GM21381 (cell line): ENCODE data around the gene SYTL1.

Source experiments
- ATAC-seq: cut with Tn5 transposase; IDR thresholded peaks from one replicate; pipeline ENCODE4 v1.9.1; 2021; ENCODE audit warnings: mild to moderate bottlenecking, moderate library complexity; ENCODE audit not compliant: unreplicated experiment

Gene SYTL1

DNA sequence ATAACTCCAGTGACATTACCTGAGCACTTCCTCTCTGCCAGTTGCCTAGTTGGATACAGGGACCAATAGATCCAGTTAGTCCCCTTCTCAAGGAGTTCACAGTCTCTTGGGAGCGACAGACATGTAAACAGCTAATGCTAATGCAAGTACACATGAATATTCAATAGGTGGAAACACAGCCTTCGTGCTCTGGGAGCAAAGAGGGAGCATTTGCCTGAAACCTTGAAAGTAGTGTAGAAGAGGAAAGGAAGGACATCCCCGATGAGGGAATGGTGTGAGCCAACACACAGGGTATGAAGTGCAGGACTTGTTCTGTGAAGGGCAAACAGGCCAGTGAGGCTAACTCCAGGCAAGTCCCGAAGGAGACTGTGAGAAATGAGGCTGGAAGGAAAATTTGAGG lies 23.7 kb upstream of the SYTL1 start:
- ATAC-seq: no peak

DNA sequence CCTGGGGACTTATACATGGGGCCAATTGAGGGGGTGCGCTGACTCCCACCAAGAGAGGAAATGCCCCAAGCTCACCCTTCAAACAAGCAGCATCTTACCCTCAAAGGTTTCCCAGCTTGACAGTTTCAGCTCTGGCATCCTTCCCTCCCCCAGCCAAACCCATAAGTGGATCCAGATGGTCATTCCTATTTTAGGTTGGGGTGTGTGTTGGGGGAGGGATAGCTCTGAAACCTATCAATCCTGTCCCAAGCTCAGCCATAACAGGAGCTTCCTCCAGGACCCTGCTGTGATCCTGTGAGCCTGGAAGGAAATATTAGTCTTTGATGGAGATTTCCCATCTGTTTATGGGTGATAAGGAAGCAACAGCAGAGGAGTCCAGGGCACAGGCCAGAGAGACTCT lies 23.2 kb upstream of the SYTL1 start:
- ATAC-seq: no peak

DNA sequence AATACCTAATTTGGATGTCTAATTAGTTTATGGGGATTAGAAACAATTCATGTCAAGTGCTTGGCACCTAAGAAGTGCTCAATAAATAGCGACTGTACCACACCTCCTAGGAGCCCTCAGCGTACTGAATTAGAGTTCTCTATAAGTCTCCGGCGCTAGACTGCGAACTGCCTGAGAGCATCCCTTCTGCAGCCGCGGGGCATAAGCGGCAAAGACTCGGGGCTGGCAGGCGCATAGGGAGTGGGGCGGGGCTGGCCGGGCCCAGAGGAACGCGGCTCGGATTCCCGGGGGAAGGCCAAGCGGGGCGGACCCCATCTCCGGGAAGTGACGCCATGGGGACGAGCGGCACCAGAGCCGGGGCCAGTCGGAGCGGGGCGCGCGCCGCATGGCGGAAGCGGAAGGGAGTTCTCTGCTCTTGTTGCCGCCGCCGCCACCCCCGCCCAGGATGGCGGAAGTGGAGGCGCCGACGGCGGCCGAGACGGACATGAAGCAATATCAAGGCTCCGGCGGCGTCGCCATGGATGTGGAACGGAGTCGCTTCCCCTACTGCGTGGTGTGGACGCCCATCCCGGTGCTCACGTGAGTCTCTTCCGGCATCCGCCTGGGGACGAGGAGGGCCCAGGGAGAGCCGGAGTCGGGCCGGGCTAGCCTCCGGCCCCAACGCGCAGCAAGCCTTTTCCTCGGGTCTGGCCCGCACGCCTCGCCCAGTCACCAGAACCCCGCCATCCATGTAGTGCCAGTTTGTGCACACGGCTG lies 19.8 kb upstream of the SYTL1 start, which contains the start of gene TMEM222:
Gene TMEM222, plus strand, starts transcription at position 351 of the 756 bp plus-strand sequence. Its CDS starts 35 bp downstream, at position 386.
- ATAC-seq: peak; percentile 93

DNA sequence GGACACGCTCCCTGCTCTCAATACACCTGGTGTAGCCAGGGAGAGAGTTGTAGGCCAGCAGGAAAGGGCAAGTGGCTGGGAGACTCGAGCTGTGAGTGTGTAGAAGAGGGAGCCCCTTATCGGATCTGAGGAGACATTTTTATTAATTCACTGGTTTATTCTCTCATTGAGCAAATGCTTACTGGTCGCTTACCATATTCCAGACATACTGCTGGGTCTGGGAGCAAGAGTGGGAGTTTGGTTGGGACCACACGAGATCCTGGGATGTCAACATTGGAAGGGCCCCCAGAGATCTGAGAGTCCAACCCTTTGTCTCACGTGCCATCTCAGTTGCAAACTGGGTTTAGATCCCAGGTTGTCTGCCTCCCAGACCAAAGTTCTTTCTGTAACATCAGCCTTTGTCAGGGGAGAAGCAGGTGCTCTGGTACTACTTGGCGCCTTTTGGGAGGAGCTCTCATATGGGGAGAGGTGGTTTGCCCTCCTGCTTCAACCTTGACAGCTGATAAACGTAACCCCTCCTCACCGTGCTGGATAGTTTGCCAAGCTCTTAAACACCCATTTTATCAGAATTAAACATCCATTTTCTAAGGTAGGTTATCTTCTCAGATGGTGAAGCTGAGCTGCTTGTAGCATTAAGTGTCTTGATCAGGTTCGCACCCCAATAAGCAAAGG lies 19.1 kb upstream of the SYTL1 start:
- ATAC-seq: no peak

DNA sequence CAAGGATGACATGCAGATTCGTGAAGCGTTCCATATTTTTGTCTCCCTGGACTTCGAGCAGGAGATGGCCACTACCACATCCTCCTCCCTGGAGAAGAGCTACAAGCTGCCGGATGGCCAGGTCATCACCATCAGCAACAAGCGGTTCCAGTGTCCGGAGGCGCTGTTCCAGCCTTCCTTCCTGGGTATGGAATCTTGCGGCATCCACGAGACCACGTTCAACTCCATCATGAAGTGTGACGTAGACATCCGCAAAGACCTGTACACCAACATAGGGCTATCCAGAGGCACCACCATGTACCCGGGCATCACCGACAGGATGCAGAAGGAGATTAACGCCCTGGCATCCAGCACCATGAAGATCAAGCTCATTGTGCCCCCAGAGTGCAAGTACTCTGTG lies 16.5 kb upstream of the SYTL1 start:
- no peak for ATAC-seq

DNA sequence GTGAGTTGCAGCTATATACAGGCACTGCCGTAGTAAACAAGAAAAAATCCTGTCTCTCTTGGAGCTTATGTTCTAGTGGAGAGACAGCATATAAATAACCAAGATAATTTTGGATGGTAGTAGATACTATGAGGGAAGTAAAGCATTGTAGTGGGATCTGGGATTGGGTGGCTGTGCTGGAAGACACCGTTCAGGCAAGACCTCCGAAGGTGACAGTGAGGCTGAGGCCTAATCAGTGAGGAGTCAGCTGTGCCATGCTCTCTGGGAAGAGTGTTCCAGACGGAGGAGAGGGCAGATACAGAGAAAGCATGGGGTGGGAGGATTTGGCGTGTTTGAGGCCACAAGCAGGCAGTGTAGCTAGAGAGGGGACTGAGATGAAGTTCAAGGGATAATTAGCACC lies 13.9 kb upstream of the SYTL1 start:
- ATAC-seq: no peak

DNA sequence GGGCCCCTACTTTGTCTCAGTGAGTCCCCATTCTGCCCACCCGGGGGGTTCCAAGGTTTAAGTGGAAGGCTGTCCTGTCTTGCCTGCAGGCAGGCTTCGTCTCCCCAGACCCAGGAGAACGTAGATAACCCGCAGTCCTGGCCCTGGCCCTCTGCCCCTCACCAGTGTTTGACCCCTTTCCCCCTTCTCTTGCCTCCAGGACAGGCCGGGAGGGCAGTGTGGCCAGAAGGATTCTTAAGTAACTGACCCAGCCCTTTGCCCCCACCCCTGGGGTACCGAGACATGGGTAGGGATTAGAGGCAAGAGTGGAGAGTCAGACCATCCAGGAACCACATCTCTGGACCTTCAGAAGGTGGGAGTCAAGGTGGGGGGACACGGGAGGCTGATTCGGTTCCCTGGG lies 11.0 kb upstream of the SYTL1 start:
- no peak for ATAC-seq

DNA sequence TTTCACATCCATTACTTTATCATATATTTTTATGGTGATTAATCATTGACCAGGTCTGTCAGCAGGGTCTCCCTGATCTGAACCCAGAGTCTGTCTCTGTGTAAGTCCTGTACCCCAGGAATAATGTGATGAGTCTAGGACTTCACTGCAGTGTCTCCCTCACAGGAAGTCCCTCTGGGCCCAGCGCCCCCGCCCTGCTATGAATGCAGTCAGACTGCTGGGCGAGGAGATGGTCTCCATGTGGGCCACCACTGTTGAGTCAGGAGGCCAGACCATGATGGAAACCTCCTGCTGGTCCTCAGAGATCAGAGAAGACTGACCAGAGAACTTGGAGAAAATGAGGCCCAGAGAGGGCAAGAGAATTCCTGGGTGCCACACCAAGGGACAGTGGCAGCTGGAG lies 10.4 kb upstream of the SYTL1 start:
- ATAC-seq: no peak

DNA sequence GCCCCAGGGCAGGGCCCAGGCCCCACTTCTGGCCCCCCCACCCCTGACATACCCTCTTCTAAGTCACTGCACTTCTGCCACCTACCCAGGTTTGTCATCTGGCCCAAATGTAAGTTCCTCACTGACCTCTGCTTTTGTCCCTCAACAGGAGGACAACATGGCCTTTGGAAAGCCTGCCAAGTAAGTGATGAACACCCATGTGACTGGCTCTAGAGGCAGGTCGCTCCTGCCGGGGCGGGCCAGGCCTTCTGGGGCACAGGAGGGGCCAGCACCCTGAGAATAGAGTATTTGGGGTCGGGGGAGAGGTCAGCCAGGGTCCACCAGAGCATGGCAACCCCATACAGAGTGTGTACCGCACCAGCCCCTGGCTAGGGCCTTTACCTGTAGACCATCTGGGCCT lies 9.9 kb upstream of the SYTL1 start:
- ATAC-seq: no peak

DNA sequence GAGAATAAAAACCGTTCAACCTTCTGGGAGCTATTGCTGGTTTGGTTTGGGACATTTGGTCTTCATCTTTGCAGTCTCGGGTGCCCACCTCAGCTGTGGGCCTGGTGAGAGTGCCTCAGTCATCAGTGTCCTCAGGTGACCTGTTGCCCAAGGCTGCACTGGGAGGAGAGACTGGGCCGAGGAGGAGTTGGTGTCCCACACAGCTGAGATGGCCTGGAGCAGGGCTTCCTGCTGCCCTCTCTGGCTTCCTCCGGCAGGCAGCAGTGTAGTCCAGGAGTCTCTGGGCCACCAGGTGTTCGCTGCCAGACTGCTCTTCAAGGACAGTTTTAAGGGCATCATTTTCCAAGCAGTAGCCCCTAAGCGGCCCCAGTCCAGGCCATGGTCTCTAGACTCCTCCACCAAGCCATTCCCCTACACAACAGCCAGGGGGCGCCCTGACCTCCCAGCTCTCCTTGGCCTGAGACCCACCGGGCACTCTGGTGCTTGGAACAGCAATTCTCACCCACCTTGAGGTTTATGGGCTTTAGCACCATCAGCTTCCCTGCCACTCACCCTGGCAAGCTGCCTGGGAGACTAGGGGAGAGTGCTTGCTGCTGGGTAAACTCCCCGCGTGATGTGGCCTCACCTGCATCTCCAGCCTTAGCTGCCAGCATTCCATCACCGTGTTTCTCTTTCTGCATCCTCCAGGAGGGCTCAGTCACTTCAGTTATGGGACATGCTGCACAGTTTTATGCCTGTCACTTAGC lies 9.1 kb upstream of the SYTL1 start:
- no peak for ATAC-seq

DNA sequence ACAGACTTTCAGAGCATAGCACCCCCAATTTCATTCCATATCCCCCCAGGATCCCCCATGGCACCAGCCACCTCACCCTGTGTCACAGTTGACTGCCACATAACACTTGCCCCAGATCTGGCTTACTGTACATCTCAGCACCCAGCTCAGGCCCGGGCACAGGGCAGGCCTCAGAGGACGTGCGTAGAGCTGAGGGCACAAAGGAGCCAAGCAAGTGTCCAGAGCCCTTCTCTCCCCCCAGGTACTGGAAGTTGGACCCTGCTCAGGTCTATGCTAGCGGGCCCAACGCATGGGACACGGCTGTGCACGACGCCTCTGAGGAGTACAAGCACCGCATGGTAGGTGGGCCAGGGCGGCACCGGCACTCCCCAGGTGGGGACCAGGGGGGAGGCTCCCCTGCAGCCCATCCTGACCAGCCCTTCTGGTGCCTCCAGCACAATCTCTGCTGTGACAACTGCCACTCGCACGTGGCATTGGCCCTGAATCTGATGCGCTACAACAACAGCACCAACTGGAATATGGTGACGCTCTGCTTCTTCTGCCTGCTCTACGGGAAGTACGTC lies 8.0 kb upstream of the SYTL1 start:
- no peak for ATAC-seq

DNA sequence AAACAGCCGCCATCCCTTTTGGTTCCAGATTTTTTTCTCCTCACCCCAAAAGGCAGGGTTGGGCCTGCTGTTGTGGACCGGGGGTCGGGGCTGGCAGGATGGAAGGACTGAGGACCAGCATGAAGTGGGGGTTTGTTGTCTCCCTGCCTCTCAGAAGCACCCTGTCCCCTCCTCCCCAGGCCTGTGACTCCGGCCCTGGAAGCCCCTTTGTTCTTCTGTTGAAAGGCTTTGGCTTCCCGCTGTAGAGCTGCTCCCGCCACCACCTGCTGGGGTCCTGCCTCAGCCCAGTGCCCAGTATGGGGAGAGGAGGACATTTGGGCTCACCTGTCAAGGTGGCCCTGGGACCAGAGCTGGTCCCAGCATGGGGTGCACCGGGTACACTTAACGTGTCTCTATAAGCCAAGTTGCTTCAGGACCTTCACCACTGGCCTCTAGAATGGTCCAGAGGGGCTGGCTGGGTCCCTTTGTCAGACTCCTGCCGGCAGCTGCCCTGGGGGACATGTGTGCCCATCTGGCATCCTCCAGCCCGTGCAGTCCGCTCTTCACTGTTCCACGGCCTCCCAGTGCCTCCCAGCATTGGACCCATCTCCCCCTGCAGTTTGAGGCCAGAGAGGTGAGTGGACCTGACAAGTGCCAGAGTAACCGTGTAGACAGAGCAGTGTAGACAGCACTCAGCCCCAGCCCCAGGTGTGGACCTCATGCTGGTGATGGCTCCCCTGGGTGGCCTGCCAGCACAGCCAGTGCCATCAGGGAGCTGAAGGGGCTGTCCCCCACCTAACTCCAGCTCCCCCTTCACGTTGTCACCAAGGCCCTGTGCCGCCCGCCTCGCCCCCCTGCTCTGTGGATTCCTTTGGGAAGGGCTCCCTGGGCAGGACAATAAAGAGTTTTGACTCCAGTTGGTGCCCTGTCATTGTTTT lies 6.1 kb upstream of the SYTL1 start:
- no peak for ATAC-seq

DNA sequence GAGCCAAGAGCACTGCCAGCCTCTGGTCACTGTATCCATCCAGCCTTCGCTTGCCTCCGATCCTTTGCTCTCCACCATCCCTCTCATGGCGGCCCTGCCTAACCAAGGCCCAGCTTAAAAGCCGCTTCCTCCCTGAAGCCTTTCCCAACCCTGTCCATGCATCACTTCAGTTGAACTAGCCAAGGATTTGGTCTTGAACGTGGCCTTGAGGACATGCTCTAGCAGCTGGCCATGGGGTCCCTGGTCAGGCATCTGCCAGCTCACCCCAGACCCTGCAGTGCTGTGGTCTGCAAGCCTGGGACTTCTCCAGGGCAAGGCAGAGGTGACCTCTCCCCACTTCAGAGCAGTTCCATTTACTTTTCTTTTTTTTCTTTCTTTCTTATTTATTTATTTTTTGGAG lies 5.1 kb upstream of the SYTL1 start:
- no peak for ATAC-seq

DNA sequence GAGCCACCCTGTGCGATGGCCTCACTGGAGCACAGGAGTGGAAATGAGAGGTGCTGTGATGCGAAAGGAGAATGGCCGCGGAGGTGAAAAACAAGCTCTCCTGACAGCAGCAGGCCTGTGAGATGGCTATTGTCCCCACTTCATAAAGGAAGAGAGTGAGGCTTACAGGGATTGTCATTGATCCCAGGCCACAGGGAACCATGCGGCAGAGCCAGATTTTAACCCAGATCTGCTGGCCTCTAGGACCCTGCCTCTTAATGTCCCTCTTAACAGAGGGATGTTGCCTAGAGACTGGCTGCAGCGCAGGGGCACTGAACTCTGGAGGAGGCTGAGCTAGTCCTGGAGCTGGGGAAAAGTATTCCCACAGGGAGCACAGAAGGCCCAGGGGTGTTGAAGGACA lies 3.1 kb upstream of the SYTL1 start:
- no peak for ATAC-seq

DNA sequence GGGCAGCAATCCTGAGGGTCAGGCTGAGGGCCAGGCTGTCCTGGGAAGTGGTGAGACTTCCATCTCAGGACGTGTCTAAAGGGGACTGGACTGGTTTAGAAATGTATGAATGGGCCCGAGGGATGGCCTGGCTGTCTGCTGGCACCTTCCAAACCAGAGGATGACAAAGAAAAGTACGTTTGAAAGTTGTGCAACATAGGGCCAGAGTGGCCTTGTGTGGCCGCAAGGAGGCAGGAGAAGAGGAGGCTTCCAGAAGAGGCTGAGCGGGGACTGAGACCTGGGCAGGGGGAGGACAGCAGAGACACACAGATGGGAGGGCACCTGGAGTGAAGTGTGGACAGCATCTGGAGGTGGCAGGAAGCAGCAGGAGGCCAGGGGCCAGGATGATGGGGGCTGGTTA lies 2.6 kb upstream of the SYTL1 start:
- ATAC-seq: no peak

DNA sequence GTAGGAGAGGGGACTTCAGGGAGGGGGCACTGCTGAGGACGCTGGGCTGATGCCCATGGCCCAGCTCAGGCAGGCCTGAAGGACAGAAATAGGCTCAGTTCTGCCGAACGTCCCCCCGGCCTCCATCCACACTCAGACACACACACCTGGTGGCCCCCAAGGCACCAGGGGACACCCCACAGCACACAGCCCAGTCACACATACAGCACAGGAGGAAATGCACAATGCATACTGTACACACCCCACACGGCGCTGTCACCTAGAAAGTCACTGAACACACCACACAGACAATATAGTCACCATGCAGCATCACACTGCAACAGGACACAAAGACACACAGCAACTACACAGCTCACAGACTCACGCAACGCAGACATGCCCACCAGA lies 562 bp downstream of the SYTL1 start:
- ATAC-seq: no peak

DNA sequence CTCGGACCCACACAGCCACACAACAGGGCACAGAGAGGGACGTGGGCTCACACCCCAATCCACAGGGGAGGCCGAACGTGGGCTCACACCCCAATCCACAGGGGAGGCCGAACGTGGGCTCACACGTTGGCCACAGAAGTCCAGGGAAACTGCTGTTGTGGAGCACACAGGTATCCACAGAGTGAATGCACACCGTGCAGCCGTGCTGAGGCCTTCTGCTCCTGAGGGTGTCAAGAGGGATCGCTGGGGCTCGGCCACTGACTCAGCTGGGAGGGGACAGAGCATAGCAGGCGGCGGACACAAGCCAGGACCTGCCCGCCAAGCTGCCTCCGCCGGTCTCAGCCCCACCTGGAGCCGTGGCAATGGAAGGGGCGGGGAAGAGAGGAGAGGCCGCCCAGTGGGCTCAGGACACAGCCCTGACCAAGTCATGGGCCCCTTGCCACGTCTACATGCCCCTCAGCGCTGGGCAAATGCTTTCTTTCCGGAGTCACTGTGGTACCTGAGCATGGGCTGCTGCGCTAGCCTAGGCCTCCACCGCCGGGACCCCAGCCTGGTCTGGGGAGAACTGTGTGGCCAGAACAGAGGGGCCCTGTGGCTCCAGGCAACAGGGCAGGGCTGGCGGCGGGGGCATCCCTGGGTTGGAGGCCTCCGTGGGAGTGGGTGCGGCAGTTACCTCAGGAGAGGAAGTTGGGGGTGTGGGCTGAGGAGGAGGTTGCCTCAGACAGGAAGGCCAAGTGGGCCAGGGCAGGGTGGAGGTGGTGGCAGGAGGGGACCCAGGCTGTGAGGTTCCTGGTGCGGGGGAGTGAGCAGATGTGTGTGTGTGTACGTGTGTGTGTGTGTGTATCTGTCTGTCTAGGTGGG lies 1.2 kb downstream of the SYTL1 start:
- peak; percentile 39 for ATAC-seq

DNA sequence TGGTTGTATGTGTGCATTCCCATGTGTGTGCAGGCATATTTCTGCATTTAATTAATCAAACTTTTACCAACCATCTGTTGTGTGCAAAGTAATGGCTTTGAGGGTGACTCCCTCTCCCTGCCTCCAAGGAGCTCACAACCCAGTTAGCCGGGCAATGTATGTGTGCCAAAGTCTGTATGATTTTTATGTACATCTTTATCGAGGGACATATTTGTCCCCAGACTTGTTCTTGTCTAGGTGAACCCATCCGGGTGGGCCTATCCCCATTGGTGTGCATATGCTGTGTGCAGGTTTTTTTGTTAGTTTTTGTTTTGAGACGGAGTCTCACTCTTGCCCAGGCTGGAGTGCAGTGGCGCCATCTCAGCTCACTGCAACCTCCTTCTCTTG lies 1.8 kb downstream of the SYTL1 start:
- no peak for ATAC-seq

DNA sequence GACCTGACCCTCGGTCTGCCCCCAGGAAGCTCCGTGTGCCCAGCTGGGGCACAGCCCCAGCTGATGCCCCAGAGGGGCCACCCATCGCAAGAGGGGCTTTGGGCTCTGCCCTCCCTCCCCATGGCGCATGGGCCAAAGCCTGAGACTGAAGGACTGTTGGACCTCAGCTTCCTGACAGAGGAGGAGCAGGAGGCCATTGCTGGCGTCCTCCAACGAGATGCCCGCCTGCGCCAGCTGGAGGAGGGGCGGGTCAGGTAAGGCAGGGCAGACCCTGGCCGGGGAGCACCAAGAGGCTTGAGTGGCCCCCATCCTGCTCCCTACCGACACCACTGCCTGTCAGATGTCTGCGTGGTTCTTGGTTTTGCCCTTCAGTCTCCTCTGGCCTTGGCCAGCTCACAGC lies 3.5 kb downstream of the SYTL1 start:
- ATAC-seq: no peak

DNA sequence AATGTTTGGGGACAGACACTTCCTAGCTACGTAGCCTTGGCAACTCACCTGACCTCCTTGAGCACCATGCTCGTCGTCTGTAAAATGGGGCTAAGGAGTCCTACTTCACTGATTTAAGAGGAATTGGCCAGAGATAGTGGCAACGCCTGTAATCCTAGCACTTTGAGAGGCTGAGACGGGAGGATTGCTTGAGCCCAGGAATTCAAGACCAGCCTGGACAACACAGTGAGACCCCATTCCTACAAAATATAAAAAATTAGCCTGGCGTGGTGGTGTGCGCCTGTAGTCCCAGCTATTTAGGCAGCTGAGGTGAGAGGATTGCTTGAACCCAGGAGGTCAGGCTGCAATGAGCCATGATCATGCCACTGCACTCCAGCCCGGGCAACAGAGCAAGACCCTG lies 4.5 kb downstream of the SYTL1 start:
- ATAC-seq: no peak
